Prostate gland (tissue), 2 donors: ENCODE data around the gene RPUSD3.

Experiments used
- POLR2A ChIP-seq: fragments of 450-650 bp; IDR thresholded peaks from one replicate; pipeline ENCODE4 v1.6.1; 2016; ENCODE audit warnings: antibody characterized with exemption, mild to moderate bottlenecking
- POLR2AphosphoS5 ChIP-seq: sonication (generic); formaldehyde crosslinking; IDR thresholded peaks from one replicate; pipeline ENCODE4 v1.6.1; 2017; ENCODE audit warnings: antibody characterized with exemption
- TF ChIP-seq, protein P1 (sequence below), 4 experiments: fragments of 200-600 bp in 2 of 4; fragments of 450-650 bp in 2 of 4; sonication (generic) in 2 of 4; IDR thresholded peaks; 1 replicate in 3 of 4; 2 replicates in 1 of 4; pipeline ENCODE4 v1.5.1; 2016 to 2019; ENCODE audit warnings: antibody characterized with exemption in 4 of 4, mild to moderate bottlenecking in 2 of 4, moderate library complexity in 2 of 4

DNA sequence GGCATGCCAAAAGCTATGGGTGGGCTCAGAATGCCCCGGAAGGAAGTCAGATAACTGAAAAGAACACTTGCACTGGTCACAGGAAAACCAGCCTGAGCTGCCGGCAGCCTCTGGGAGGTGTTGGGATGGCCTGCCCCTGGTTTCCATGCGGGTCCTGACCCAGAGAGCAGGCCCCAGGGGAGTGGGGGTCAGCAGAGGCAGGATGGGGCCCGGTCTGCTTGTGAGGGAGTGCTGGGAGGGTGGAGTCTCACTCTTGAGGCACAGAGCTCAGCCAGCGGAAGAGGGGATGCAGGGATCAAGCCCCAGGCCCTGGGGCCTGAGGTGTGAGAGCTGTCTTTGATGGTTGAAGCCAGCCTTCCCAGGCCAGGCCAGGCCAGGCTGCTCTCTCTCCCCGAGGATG is 2.4 kb upstream of the RPUSD3 start:
- TF ChIP-seq, protein P1, sequence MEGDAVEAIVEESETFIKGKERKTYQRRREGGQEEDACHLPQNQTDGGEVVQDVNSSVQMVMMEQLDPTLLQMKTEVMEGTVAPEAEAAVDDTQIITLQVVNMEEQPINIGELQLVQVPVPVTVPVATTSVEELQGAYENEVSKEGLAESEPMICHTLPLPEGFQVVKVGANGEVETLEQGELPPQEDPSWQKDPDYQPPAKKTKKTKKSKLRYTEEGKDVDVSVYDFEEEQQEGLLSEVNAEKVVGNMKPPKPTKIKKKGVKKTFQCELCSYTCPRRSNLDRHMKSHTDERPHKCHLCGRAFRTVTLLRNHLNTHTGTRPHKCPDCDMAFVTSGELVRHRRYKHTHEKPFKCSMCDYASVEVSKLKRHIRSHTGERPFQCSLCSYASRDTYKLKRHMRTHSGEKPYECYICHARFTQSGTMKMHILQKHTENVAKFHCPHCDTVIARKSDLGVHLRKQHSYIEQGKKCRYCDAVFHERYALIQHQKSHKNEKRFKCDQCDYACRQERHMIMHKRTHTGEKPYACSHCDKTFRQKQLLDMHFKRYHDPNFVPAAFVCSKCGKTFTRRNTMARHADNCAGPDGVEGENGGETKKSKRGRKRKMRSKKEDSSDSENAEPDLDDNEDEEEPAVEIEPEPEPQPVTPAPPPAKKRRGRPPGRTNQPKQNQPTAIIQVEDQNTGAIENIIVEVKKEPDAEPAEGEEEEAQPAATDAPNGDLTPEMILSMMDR (IDR thresholded peaks at IDR 0.05): no peak
- TF ChIP-seq POLR2A (no peak), POLR2AphosphoS5 (no peak)
